BLaER1 treated with 17β-estradiol and CSF1 and Interleukin-3, amounts not matched to agents 10 nM and 100 nM (cell line): Measurements from ENCODE around the gene CHRNB4.
A peak's percentile ranks its signal among the peaks of the same experiment; 100 is the strongest.

ENCODE experiments used
- H3K27ac ChIP-seq, 11 experiments: shearing (Covaris generic); formaldehyde crosslinking; 2 replicates each; pipeline ENCODE4 v1.8.1; 2022
- H3K27me3 ChIP-seq, 11 experiments: shearing (Covaris generic); formaldehyde crosslinking; 2 replicates each; pipeline ENCODE4 v1.8.1; 2022
- H3K36me3 ChIP-seq, 11 experiments: shearing (Covaris generic); formaldehyde crosslinking; 2 replicates each; pipeline ENCODE4 v1.8.1; 2022
- H3K4me1 ChIP-seq, 10 experiments: shearing (Covaris generic); formaldehyde crosslinking; 2 replicates each; pipeline ENCODE4 v1.8.1; 2022
- H3K4me2 ChIP-seq, 11 experiments: shearing (Covaris generic); formaldehyde crosslinking; 2 replicates each; pipeline ENCODE4 v1.8.1; 2022
- H3K4me3 ChIP-seq, 10 experiments: shearing (Covaris generic); formaldehyde crosslinking; 2 replicates each; pipeline ENCODE4 v1.8.1; 2022
- H3K9ac ChIP-seq, 11 experiments: shearing (Covaris generic); formaldehyde crosslinking; 2 replicates each; pipeline ENCODE4 v1.8.1; 2022
- H3K9me3 ChIP-seq, 11 experiments: shearing (Covaris generic); formaldehyde crosslinking; replicated peaks in 1 of 11; 2 replicates each; pipeline ENCODE4 v1.8.1; 2022
- H4K20me1 ChIP-seq, 11 experiments: shearing (Covaris generic); formaldehyde crosslinking; 2 replicates each; pipeline ENCODE4 v1.8.1; 2022
- Cebpa-rat ChIP-seq, 11 experiments: shearing (Covaris generic); IDR thresholded peaks; 2 replicates each; pipeline ENCODE4 v1.8.1; 2022

Gene CHRNB4

DNA sequence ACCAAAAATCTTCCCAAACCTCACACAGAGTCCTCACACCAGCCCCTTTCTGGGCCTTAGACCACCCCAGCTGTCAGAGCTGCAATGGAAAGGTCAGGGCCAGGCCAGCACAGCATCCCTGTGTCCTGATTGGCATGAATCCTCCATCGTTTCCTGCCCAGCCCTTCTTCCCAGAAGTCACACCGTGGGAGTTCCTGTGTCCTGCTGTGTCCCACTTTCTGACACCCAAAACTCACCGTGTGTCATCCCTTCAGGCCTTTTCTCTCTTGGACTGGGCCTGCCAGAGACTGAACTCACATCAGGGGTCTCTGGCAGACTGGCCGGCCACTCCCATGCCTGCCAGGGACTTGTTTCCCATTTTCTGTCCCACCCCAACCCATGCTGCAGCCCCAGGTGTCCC is 32.5 kb upstream of the CHRNB4 start:
- no peak for TF ChIP-seq Cebpa-rat (IDR thresholded peaks at IDR 0.05)
- no peak overlapping the region for H3K4me3 ChIP-seq
- peak overlapping the region in 2 of 11 experiments; percentile 29 to 31; a peak in 1 of 22 replicates for H3K9ac ChIP-seq
- H3K27me3 ChIP-seq: no peaks in the 10 kb centered on the region
- H4K20me1 ChIP-seq: no peaks in the 10 kb centered on the region
- H3K36me3 ChIP-seq: no peaks in the 10 kb centered on the region
- H3K4me1 ChIP-seq: peaks cover 0 to 75% (median 67%) of the 10 kb centered on the region in 10 experiments; a peak in 17 of 20 replicates
- peaks cover 0 to 12% (median 9%) of the 10 kb centered on the region in 11 experiments; a peak in 15 of 22 replicates for H3K9me3 ChIP-seq
- H3K27ac ChIP-seq: peak overlapping the region in 4 of 11 experiments; percentile 35 to 50 (median 42); a peak in 5 of 22 replicates
- H3K4me2 ChIP-seq: peak overlapping the region in 5 of 11 experiments; percentile 56 to 67 (median 62); a peak in 10 of 22 replicates

DNA sequence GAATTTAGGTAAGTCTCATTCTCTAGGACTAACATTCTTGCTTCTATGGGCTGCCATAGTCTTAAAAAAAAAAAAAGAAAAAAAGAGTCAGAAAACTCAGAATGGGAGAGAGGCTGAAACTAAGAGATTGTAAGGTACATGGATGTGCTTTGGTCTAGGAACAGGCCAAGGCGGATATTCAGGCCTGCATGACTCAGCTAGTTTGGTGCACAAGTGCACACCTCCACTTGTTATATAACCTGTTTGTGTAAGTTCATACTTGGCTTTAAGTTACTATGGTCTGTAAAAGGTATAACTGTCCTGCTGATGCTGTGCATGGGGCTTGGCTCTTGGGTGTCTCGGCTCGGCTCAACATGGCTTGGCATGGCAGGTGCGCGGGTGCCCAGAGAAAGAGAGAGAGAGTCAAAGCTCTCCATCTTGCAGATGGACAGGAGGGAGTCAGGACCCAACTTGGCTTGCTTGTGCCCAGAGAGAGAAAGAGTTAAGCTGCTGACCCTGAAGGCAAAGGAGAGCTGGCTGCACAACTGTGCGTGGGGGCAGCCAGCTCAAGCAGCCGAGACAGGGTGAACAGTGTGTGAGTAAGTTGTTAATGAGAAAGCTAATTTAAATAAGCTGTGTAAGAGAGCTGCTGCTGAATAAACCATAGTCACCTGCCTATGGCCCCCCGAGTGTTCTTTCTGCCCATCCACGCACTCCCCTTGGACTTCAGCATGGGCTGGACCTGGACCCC is 31.4 kb upstream of the CHRNB4 start:
- Histone ChIP-seq H3K9ac (peak overlapping the region in 4 of 11 experiments; percentile 14 to 38 (median 30); a peak in 4 of 22 replicates), H3K4me3 (no peak overlapping the region), H4K20me1 (no peaks in the 10 kb centered on the region), H3K36me3 (no peaks in the 10 kb centered on the region), H3K9me3 (peaks cover 0 to 12% (median 9%) of the 10 kb centered on the region in 11 experiments; a peak in 15 of 22 replicates), H3K27ac (peak overlapping the region in 5 of 11 experiments; percentile 22 to 50 (median 43); a peak in 6 of 22 replicates), H3K4me1 (peaks cover 0 to 75% (median 68%) of the 10 kb centered on the region in 10 experiments; a peak in 17 of 20 replicates), H3K4me2 (peak overlapping the region in 8 of 11 experiments; percentile 48 to 89 (median 64); a peak in 16 of 22 replicates), H3K27me3 (no peaks in the 10 kb centered on the region)
- no peak for TF ChIP-seq Cebpa-rat (IDR thresholded peaks at IDR 0.05)

DNA sequence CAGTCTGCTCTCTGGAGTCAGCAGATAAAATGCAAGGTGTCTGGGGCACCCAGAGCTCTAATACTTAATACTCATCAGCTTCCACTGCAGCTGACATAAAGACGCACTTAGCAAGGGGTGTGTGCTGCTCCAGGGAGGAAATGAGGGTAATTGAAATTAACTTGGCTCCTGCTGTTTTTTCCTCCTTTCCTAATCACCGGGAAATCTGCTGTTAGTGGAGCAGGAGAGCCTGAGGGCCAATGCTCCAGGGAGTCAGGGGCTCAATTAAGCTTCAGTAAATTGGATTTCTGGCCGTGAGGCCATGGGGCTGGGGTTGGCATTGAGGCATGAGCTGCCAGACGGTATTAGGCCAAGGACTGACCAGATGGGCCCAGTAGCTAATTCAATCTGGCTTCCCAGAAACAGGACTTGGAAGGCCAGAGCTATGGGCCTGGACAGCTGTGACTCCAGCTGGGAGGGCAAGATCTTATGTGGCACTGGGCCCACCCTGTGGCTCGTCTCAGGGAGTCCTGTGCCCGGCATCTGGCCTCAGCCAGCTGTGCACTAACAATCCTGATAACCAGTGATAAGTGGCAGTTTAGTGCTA is 30.7 kb upstream of the CHRNB4 start:
- peak overlapping the region in 8 of 11 experiments; percentile 48 to 89 (median 64); a peak in 16 of 22 replicates for H3K4me2 ChIP-seq
- peaks cover 0 to 78% (median 69%) of the 10 kb centered on the region in 10 experiments; a peak in 18 of 20 replicates for H3K4me1 ChIP-seq

DNA sequence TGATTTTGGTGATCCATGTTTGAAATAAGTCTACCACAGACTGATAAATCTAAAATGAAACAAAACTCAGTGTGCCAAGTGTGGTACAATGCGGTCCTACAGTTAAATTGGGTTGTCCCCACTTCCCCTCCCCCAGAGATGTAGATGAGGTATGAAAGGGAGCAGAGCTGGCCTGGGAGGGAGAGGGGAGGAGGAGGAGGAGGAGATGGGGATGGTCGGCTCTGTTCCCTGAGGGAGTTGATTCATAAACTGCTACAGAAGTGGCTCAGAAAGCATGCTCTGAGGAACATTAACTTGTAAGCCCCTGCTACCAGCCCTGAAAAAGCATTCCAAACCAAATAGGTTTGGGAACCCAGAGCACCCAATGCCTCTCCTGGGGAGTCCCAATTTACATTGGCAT is 28.0 kb upstream of the CHRNB4 start:
- Histone ChIP-seq H3K4me2 (peak overlapping the region; percentile 25 to 92 (median 82); a peak in 20 of 22 replicates), H3K9me3 (peaks cover 0 to 9% (median 7%) of the 10 kb centered on the region in 11 experiments; a peak in 15 of 22 replicates), H3K36me3 (no peaks in the 10 kb centered on the region), H3K27me3 (no peaks in the 10 kb centered on the region), H3K4me1 (peaks cover 5 to 96% (median 93%) of the 10 kb centered on the region in 10 experiments), H4K20me1 (no peaks in the 10 kb centered on the region), H3K4me3 (peak overlapping the region in 5 of 10 experiments; percentile 0 to 37 (median 33); a peak in 5 of 20 replicates), H3K9ac (peak overlapping the region in 8 of 11 experiments; percentile 26 to 70 (median 62); a peak in 15 of 22 replicates), H3K27ac (peak overlapping the region in 7 of 11 experiments; percentile 58 to 80 (median 75); a peak in 14 of 22 replicates)
- no peak for TF ChIP-seq Cebpa-rat (IDR thresholded peaks at IDR 0.05)

More for the DNA sequence above, 30.7 kb upstream of the CHRNB4 start:
- Histone ChIP-seq H3K4me3 (no peak overlapping the region), H3K27ac (peak overlapping the region in 5 of 11 experiments; percentile 22 to 50 (median 43); a peak in 6 of 22 replicates), H3K9ac (peak overlapping the region in 1 of 11 experiments; percentile 38; a peak in 1 of 22 replicates), H4K20me1 (no peaks in the 10 kb centered on the region), H3K27me3 (no peaks in the 10 kb centered on the region), H3K36me3 (no peaks in the 10 kb centered on the region), H3K9me3 (peaks cover 0 to 12% (median 9%) of the 10 kb centered on the region in 11 experiments; a peak in 15 of 22 replicates)
- no peak for TF ChIP-seq Cebpa-rat (IDR thresholded peaks at IDR 0.05)

DNA sequence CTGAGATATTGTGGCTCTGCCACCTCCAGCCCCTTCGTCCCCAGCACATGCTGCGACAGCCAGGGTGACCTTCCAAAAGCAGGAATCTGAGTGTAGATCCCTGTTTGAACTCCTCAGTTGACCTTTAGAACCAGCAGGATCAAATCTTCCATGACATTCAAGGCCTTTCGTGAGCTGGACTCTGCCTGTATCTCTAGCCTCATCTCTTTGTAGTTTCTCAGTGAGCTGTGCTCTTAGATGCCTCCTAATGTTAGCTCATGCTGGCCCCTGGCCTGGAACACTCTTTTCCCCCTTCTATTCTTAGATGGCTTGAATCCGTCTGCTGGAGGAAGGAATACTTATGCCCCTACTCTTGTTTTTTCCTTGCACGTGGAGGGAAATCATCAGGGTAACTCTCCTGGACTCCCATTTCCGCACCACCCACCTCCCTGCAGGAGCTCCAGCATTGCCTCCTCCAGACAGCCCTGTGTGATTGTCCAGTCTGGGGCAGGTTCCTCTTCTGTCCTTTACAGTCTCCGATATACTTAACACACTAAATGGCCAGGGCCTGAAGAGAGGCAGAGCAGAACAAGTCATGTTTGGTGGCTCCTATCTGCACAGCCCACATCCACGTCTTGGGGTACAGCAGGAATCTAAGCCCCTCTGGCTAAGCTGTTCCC is 26.7 kb upstream of the CHRNB4 start:
- Histone ChIP-seq H3K9ac (peak overlapping the region in 5 of 11 experiments; percentile 8 to 70 (median 66); a peak in 4 of 22 replicates), H3K4me3 (peak overlapping the region in 1 of 10 experiments; percentile 1; a peak in 1 of 20 replicates), H4K20me1 (no peaks in the 10 kb centered on the region), H3K9me3 (no peaks in the 10 kb centered on the region), H3K36me3 (no peaks in the 10 kb centered on the region), H3K4me2 (peak overlapping the region in 10 of 11 experiments; percentile 5 to 92 (median 83); a peak in 19 of 22 replicates), H3K4me1 (peaks cover 13 to 100% (median 98%) of the 10 kb centered on the region in 10 experiments), H3K27me3 (no peaks in the 10 kb centered on the region), H3K27ac (peak overlapping the region in 6 of 11 experiments; percentile 69 to 80 (median 76); a peak in 12 of 22 replicates)
- no peak for TF ChIP-seq Cebpa-rat (IDR thresholded peaks at IDR 0.05)

DNA sequence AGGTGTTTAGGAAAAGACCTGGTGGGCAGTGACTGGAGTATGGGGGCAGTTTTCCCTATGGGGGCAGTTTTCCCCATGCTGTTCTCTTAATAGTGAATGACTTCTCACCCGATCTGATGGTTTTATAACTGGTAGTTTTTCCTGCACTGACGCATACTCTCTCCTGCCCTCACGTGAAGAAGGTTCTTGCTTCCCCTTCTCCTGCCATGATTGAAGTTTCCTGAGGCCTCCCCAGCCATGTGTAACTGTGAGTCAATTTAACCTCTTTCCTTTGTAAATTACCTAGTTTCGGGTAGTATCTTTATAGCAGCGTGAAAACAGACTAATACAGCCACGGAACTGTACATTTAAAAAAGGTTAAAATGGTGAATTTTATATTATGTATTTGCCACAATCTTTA is 25.0 kb upstream of the CHRNB4 start:
- peak overlapping the region in 4 of 11 experiments; percentile 18 to 73 (median 52); a peak in 6 of 22 replicates for H3K27ac ChIP-seq
- no peak overlapping the region for H3K9ac ChIP-seq
- H3K36me3 ChIP-seq: no peaks in the 10 kb centered on the region
- no peaks in the 10 kb centered on the region for H3K27me3 ChIP-seq
- H4K20me1 ChIP-seq: no peaks in the 10 kb centered on the region
- no peaks in the 10 kb centered on the region for H3K9me3 ChIP-seq
- peaks cover 13 to 100% (median 97%) of the 10 kb centered on the region in 10 experiments for H3K4me1 ChIP-seq
- H3K4me3 ChIP-seq: no peak overlapping the region
- H3K4me2 ChIP-seq: peak overlapping the region in 9 of 11 experiments; percentile 44 to 92 (median 84); a peak in 18 of 22 replicates
- TF ChIP-seq Cebpa-rat (IDR thresholded peaks at IDR 0.05): no peak

DNA sequence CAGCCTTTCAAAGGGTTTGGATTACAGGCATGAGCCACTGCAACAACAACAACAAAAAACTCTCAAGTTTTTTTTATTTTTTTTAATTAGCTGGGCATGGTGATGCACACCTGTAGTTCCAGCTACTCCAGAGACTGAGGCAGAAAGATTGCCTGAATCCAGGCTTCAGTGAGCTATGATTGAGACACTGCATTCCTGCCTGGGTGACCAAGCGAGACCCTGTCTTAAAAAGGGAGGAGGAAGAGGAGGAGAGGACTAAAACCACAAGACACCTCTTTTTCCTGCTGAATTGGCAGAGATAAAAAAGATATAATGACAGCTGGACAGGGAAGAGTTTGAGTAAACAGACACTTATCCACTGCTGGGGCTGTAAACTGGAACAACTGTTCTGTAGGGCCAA is 22.7 kb upstream of the CHRNB4 start:
- Histone ChIP-seq H3K9me3 (no peaks in the 10 kb centered on the region), H3K4me1 (peaks cover 13 to 97% (median 88%) of the 10 kb centered on the region in 10 experiments), H3K36me3 (no peaks in the 10 kb centered on the region), H3K9ac (peak overlapping the region in 8 of 11 experiments; percentile 28 to 65 (median 44); a peak in 13 of 22 replicates), H3K4me2 (peak overlapping the region; percentile 36 to 92 (median 87)), H3K4me3 (peak overlapping the region in 6 of 10 experiments; percentile 9 to 41 (median 18); a peak in 5 of 20 replicates), H3K27ac (peak overlapping the region in 8 of 11 experiments; percentile 15 to 73 (median 58); a peak in 15 of 22 replicates), H4K20me1 (no peaks in the 10 kb centered on the region), H3K27me3 (no peaks in the 10 kb centered on the region)
- TF ChIP-seq Cebpa-rat (IDR thresholded peaks at IDR 0.05): peak in 5 of 11 experiments; percentile 31 to 74 (median 47); a peak in 5 of 22 replicates

DNA sequence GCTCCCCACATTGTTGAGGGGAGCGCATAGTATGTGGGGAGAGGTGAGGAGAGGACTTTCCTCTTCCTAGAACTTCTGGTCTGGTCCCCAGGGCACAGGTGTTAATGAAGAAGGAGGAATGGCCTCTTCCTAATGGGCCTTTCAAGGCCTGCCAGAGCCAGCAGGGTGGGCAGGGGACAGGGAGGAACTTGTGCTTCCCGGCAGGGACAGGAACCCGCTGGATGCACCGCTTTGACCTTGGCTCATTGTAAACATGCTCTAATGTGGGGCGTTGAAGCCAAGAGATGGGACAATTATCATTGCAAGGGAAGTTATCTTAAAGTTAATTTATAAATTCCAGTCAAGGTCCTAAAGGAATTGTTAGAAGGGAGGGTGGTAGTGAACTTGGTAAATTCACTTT is 21.0 kb upstream of the CHRNB4 start:
- Histone ChIP-seq H3K27me3 (no peaks in the 10 kb centered on the region), H3K4me2 (peak overlapping the region in 9 of 11 experiments; percentile 24 to 92 (median 59); a peak in 17 of 22 replicates), H3K27ac (peak overlapping the region in 4 of 11 experiments; percentile 23 to 42 (median 34); a peak in 5 of 22 replicates), H3K4me3 (no peak overlapping the region), H3K4me1 (peaks cover 13 to 80% (median 71%) of the 10 kb centered on the region in 10 experiments), H3K36me3 (no peaks in the 10 kb centered on the region), H4K20me1 (no peaks in the 10 kb centered on the region), H3K9me3 (no peaks in the 10 kb centered on the region), H3K9ac (no peak overlapping the region)
- no peak for TF ChIP-seq Cebpa-rat (IDR thresholded peaks at IDR 0.05)
